ENCODE results near the gene TRIM16. TPM values are rescaled to one million over a fixed set of nuclear protein-coding genes. Genes with fewer than 3 reads are reported as not detected.
"Not testable (repeated sequence)": the region's sequence is repeated elsewhere in the genome, so short reads cannot be mapped to it uniquely, and the experiment has no call there.

The TRIM16 gene
- 32.1 and 61.6 TPM in 2 replicates for total RNA-seq (ENCODE audit: low replicate concordance)

DNA sequence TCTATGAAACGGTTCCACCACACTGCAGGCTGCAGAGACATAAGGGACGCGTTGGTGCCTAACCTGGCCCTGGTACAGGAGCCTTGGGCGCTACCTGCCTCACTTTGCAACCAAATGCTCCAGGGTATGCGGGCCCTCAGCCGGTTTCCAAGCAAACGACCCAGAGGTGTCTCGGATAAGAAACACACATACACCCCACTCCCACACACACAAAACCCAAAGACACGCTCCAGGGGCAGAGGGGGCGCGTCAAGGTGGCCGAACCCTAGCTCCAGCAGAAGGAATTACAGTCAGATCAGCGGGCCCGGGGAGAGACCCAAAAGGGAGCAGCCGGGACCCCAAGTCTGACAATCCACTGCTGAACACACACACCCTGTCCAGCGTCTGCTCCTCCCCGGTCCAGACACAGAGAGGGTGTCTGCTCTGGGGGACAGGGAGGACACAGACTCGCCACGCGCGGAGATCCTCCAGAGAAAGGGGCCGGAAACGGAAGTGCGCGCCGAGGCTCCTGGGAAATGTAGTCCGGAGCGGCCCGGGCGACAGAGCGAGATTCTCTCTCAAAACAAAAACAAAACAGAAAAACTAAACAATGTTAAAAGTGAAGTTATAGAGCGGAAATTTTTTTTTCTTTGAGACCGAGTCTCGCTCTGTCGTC is at the start of gene TRIM16:
TSS of gene TRIM16 (minus strand) at position 488 of the 655 bp plus-strand sequence. CDS start 32,702 bp downstream, outside the sequence.
- H3K27me3 ChIP-seq; H4K20me1 ChIP-seq (ENCODE audit: low read depth); H3K4me1 ChIP-seq; H3F3A ChIP-seq (ENCODE audit: low read depth); H3K9me3 ChIP-seq (ENCODE audit: low read depth); H3K9me3 Mint-ChIP-seq; H3K79me2 ChIP-seq (ENCODE audit: low read depth); H3K36me3 ChIP-seq; H3K36me3 Mint-ChIP-seq; H3K9ac ChIP-seq; H3K27me3 Mint-ChIP-seq (ENCODE audit: insufficient read depth, low read depth); H3K27ac ChIP-seq: not testable (repeated sequence)
- peak within 1 kb of the TSS; percentile 77 for H3K4me3 ChIP-seq
- peak within 1 kb of the TSS; percentile 91 for H3K4me3 Mint-ChIP-seq
- H3K4me1 Mint-ChIP-seq = peaks cover 12% of the 10 kb centered on the region
- H3K4me2 ChIP-seq = peak within 1 kb of the TSS; percentile 86
- peak; percentile 60 for DNase-seq (ENCODE audit: low spot score)
- H2AFZ ChIP-seq (replicated peaks) = peak within 1 kb of the TSS; percentile 98
- TF ChIP-seq, protein P1, sequence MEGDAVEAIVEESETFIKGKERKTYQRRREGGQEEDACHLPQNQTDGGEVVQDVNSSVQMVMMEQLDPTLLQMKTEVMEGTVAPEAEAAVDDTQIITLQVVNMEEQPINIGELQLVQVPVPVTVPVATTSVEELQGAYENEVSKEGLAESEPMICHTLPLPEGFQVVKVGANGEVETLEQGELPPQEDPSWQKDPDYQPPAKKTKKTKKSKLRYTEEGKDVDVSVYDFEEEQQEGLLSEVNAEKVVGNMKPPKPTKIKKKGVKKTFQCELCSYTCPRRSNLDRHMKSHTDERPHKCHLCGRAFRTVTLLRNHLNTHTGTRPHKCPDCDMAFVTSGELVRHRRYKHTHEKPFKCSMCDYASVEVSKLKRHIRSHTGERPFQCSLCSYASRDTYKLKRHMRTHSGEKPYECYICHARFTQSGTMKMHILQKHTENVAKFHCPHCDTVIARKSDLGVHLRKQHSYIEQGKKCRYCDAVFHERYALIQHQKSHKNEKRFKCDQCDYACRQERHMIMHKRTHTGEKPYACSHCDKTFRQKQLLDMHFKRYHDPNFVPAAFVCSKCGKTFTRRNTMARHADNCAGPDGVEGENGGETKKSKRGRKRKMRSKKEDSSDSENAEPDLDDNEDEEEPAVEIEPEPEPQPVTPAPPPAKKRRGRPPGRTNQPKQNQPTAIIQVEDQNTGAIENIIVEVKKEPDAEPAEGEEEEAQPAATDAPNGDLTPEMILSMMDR (IDR thresholded peaks at IDR 0.05) = peak; percentile 51
- H3K27ac Mint-ChIP-seq = peak within 1 kb of the TSS; percentile 87

DNA sequence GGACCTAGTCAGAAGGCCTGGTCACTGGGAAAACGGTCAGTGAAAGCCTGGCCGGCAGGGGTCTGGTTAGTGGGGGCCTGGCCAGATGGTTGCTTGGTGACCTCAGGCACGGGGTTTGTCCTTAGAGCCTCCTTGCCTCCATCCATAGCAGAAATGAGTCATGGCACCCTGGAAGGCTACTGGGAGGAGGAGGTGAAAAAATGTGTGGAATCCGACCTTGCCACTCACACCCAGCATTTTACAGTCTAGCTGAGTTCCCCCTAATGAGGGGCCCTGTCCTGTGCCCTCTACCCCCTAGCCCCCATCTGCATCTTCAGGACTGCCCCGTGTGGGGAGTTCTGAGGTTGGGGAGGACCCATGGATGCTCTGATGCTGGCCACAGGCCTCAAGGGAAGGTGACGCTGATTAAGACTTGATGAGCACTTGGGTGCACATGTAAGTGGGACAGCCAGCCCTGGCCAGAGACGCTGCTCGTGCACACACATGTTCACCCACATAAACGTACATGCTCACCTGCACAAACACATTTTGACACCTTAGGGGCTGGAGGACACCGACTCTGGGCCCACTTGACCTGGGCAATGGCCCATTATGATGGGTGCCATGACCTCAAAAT is 49.2 kb upstream of the TRIM16 start:
- H3K9ac ChIP-seq; H3K36me3 ChIP-seq; H3K9me3 ChIP-seq (ENCODE audit: low read depth); H3K4me2 ChIP-seq; H3K36me3 Mint-ChIP-seq; H3K4me1 Mint-ChIP-seq; H4K20me1 ChIP-seq (ENCODE audit: low read depth); DNase-seq (ENCODE audit: low spot score); H3F3A ChIP-seq (ENCODE audit: low read depth); H3K27me3 ChIP-seq; H3K27ac ChIP-seq; H3K4me3 Mint-ChIP-seq; H3K79me2 ChIP-seq (ENCODE audit: low read depth); H2AFZ ChIP-seq (replicated peaks); H3K9me3 Mint-ChIP-seq; H3K4me3 ChIP-seq; H3K4me1 ChIP-seq; H3K27me3 Mint-ChIP-seq (ENCODE audit: insufficient read depth, low read depth); H3K27ac Mint-ChIP-seq: not testable (repeated sequence)

DNA sequence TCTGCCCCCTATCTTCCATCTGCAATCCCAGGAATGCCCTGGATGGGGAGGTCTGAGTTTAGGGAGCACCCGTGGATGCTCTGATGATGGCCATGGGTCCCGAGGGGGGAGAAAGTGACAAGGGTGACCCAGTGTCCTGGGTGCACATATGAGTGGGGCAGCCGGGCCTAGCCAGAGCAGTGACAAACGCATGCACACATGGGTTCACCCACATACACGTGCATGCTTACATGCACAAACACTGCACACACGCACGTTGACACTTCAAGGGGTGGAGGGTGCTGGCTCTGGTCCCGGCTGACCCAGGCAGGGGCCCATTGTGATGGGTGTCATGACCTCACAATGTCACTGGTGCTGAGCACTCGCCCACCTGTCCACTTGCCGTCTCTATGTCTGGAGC is 47.8 kb upstream of the TRIM16 start, which contains the start of gene TBC1D26:
TSS of gene TBC1D26 (plus strand) at position 384 of the 400 bp plus-strand sequence. CDS start 3,066 bp downstream, outside the sequence.
- H3K4me2 ChIP-seq; H3K9ac ChIP-seq; H3K79me2 ChIP-seq (ENCODE audit: low read depth); H3K4me3 ChIP-seq; H3K4me3 Mint-ChIP-seq; H3K27me3 Mint-ChIP-seq (ENCODE audit: insufficient read depth, low read depth); H3K36me3 Mint-ChIP-seq; H3F3A ChIP-seq (ENCODE audit: low read depth); DNase-seq (ENCODE audit: low spot score); H3K27ac ChIP-seq; H4K20me1 ChIP-seq (ENCODE audit: low read depth); H3K27ac Mint-ChIP-seq; H2AFZ ChIP-seq (replicated peaks); H3K9me3 Mint-ChIP-seq; H3K36me3 ChIP-seq; H3K9me3 ChIP-seq (ENCODE audit: low read depth); H3K27me3 ChIP-seq; H3K4me1 ChIP-seq; H3K4me1 Mint-ChIP-seq: not testable (repeated sequence)

DNA sequence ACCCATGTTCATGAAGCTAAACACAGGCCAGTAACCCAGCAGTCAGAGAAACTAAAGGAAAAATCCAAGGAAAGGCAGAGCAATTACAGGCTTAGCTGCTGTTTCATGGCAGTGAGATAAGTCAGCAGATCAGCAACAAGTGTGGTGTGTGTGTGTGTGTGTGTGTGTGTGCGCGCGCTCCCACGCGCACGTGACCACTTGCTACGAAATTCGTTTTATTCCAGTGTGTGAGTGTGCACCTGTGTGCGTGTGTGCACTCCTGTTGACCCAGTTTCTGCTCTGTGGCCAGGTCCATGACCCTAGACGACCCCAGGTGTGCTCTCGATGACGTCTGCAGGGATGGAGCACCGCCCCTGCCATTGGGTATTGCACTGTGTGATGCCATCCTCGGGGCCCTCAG is 46.4 kb upstream of the TRIM16 start:
- not testable (repeated sequence) for H3K4me2 ChIP-seq; H3K9me3 Mint-ChIP-seq; H3K4me3 Mint-ChIP-seq; H3K27me3 ChIP-seq; H3K4me1 Mint-ChIP-seq; H3K4me3 ChIP-seq; H3K9me3 ChIP-seq (ENCODE audit: low read depth); H3K27ac ChIP-seq; H4K20me1 ChIP-seq (ENCODE audit: low read depth); H3K27me3 Mint-ChIP-seq (ENCODE audit: insufficient read depth, low read depth); DNase-seq (ENCODE audit: low spot score); H3F3A ChIP-seq (ENCODE audit: low read depth); H3K4me1 ChIP-seq; H2AFZ ChIP-seq (replicated peaks); H3K27ac Mint-ChIP-seq; H3K36me3 ChIP-seq; H3K9ac ChIP-seq; H3K79me2 ChIP-seq (ENCODE audit: low read depth); H3K36me3 Mint-ChIP-seq

DNA sequence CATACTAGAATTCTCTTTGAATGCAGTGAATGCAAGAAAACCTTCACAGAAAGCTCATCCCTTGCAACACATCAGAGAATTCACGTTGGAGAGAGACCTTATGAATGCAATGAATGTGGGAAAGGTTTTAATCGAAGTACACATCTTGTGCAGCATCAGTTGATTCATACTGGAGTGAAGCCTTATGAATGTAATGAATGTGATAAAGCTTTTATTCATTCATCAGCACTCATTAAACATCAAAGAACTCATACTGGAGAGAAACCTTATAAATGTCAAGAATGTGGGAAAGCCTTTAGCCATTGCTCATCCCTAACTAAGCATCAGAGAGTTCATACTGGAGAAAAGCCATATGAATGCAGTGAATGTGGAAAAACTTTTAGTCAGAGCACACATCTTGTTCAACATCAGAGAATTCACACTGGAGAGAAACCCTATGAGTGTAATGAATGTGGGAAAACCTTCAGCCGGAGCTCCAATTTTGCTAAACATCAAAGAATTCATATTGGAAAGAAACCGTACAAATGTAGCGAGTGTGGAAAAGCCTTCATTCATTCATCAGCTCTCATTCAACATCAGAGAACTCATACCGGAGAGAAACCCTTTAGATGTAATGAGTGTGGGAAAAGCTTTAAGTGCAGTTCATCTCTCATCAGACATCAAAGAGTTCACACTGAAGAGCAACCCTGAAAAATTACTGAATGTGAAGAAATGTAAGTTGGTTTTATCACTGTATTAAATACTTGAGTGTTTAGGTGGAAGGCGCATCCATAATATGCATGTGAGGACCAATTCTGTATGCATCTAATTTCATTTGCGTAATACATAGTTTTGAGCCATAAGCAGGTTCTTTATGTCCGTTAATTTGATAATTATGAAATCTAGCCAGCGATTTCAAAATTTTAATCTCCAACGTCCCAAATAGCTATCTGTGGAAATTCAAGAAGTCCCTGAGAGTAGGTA is 32.8 kb upstream of the TRIM16 start:
- H4K20me1 ChIP-seq (ENCODE audit: low read depth); H3K9ac ChIP-seq; H3K27me3 ChIP-seq; H3K27ac ChIP-seq; H2AFZ ChIP-seq (replicated peaks); H3K4me1 ChIP-seq; H3K4me2 ChIP-seq; H3K4me3 Mint-ChIP-seq; DNase-seq (ENCODE audit: low spot score); H3K27ac Mint-ChIP-seq; H3K79me2 ChIP-seq (ENCODE audit: low read depth); H3K4me3 ChIP-seq; H3K27me3 Mint-ChIP-seq (ENCODE audit: insufficient read depth, low read depth); H3K4me1 Mint-ChIP-seq: not testable (repeated sequence)
- Mint-ChIP-seq H3K9me3 (peaks cover 55% of the 10 kb centered on the region), H3K36me3 (peaks cover 53% of the 10 kb centered on the region)
- peaks cover 46% of the 10 kb centered on the region for H3K9me3 ChIP-seq (ENCODE audit: low read depth)
- peaks cover 44% of the 10 kb centered on the region for H3K36me3 ChIP-seq
- peaks cover 12% of the 10 kb centered on the region for H3F3A ChIP-seq (ENCODE audit: low read depth)

DNA sequence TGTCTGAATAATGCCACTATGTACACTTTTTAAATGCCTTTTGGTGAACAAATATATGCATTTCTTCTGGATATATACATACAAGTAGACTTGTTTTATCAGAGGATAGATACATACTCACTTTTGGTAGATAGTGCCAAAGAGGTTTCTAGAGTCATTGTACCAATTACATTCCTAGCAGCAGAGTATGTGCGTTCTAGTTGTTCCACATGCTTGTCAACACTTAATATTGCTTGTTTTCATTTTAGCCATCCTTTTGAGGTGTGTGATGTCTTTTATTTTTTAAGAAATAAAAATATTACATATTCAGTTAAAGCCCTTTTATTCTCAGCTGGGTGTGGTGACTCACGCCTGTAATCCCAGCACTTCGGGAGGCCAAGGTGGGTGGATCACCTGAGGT is 24.8 kb upstream of the TRIM16 start:
- H3K4me3 Mint-ChIP-seq; H3K4me3 ChIP-seq; H3K9ac ChIP-seq; H3K4me1 Mint-ChIP-seq; H3K4me2 ChIP-seq; H3K27me3 Mint-ChIP-seq (ENCODE audit: insufficient read depth, low read depth); H3K27ac ChIP-seq; H3K27me3 ChIP-seq; H3K4me1 ChIP-seq; DNase-seq (ENCODE audit: low spot score); H4K20me1 ChIP-seq (ENCODE audit: low read depth); H2AFZ ChIP-seq (replicated peaks); H3K27ac Mint-ChIP-seq; H3F3A ChIP-seq (ENCODE audit: low read depth): not testable (repeated sequence)
- H3K36me3 Mint-ChIP-seq = peaks cover 61% of the 10 kb centered on the region
- H3K9me3 ChIP-seq (ENCODE audit: low read depth) = peaks cover 55% of the 10 kb centered on the region
- peaks cover 25% of the 10 kb centered on the region for H3K79me2 ChIP-seq (ENCODE audit: low read depth)
- H3K36me3 ChIP-seq = peaks cover 80% of the 10 kb centered on the region
- peaks cover 61% of the 10 kb centered on the region for H3K9me3 Mint-ChIP-seq

DNA sequence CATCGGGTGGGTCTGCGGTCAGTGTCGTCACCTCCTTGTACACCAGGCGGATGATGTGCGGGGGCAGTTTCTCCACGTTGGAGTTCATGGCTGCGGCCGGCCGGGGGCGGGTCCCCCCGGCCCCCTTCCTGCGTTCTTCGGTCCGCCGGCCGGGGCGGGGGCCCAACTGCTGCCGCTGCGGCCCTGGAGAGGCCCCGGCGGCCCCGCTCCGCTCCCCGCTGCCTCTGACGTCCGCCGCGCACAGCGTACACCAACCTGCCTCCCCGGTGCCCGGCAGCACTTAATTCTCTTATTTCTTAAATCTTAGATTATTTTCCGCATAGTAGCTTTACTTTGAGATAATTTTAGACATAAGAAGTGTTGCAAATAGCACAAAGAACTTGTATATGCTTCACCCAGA is 20.7 kb upstream of the TRIM16 start:
- H3K27me3 Mint-ChIP-seq (ENCODE audit: insufficient read depth, low read depth); H3K4me1 ChIP-seq; H3K4me3 Mint-ChIP-seq; H4K20me1 ChIP-seq (ENCODE audit: low read depth); H3K4me3 ChIP-seq; H2AFZ ChIP-seq (replicated peaks); DNase-seq (ENCODE audit: low spot score); H3K27ac ChIP-seq; H3K9ac ChIP-seq; H3K4me2 ChIP-seq; H3K27me3 ChIP-seq; H3K27ac Mint-ChIP-seq; H3K4me1 Mint-ChIP-seq; H3F3A ChIP-seq (ENCODE audit: low read depth): not testable (repeated sequence)
- peaks cover 63% of the 10 kb centered on the region for H3K9me3 Mint-ChIP-seq
- H3K36me3 Mint-ChIP-seq = peaks cover 61% of the 10 kb centered on the region
- Histone ChIP-seq H3K36me3 (peaks cover 63% of the 10 kb centered on the region), H3K79me2 (ENCODE audit: low read depth) (peaks cover 53% of the 10 kb centered on the region), H3K9me3 (ENCODE audit: low read depth) (peaks cover 38% of the 10 kb centered on the region)

Measured in neural progenitor cell (in vitro differentiated cells).